ENCODE results near the gene E2F4.
A peak's percentile ranks its signal among the peaks of the same experiment; 100 is the strongest.

The E2F4 gene

GRCh38 chr16:67201411-67202345 lies 9.7 kb downstream of the E2F4 start:
- Mint-ChIP-seq H3K4me3 (no peak overlapping the region), H3K27me3 (no peaks in the 10 kb centered on the region), H3K4me1 (ENCODE audit: low read depth) (peaks cover 5% of the 10 kb centered on the region), H3K9me3 (no peaks in the 10 kb centered on the region), H3K36me3 (ENCODE audit: low read depth) (peaks cover 78% of the 10 kb centered on the region), H3K27ac (no peak overlapping the region)
- no peak for DNase-seq

GRCh38 chr16:67202426-67202825 lies 10.5 kb downstream of the E2F4 start:
- Mint-ChIP-seq H3K27ac (no peak overlapping the region), H3K27me3 (no peaks in the 10 kb centered on the region), H3K4me1 (ENCODE audit: low read depth) (no peaks in the 10 kb centered on the region), H3K4me3 (no peak overlapping the region), H3K9me3 (no peaks in the 10 kb centered on the region), H3K36me3 (ENCODE audit: low read depth) (peaks cover 73% of the 10 kb centered on the region)
- no peak for DNase-seq

GRCh38 chr16:67202956-67203493 lies 11.1 kb downstream of the E2F4 start:
- no peak overlapping the region for H3K27ac Mint-ChIP-seq
- no peaks in the 10 kb centered on the region for H3K9me3 Mint-ChIP-seq
- H3K4me3 Mint-ChIP-seq: no peak overlapping the region
- no peaks in the 10 kb centered on the region for H3K27me3 Mint-ChIP-seq
- H3K36me3 Mint-ChIP-seq (ENCODE audit: low read depth): peaks cover 67% of the 10 kb centered on the region
- DNase-seq: no peak
- no peaks in the 10 kb centered on the region for H3K4me1 Mint-ChIP-seq (ENCODE audit: low read depth)

- Mint-ChIP-seq H3K36me3 (ENCODE audit: low read depth) (peaks cover 61% of the 10 kb centered on the region), H3K4me1 (ENCODE audit: low read depth) (no peaks in the 10 kb centered on the region), H3K4me3 (no peak overlapping the region), H3K27ac (peak overlapping the region; percentile 14), H3K27me3 (no peaks in the 10 kb centered on the region), H3K9me3 (no peaks in the 10 kb centered on the region)
- DNase-seq: no peak
These were observed 12.1 kb downstream of the E2F4 start for GRCh38 chr16:67204076-67204475.

GRCh38 chr16:67206129-67206837 lies 14.3 kb downstream of the E2F4 start:
- DNase-seq: no peak
- Mint-ChIP-seq H3K27me3 (no peaks in the 10 kb centered on the region), H3K9me3 (no peaks in the 10 kb centered on the region), H3K4me3 (no peak overlapping the region), H3K36me3 (ENCODE audit: low read depth) (peaks cover 44% of the 10 kb centered on the region), H3K27ac (peak overlapping the region; percentile 77), H3K4me1 (ENCODE audit: low read depth) (no peaks in the 10 kb centered on the region)

GRCh38 chr16:67206838-67207248 lies 14.9 kb downstream of the E2F4 start:
- no peaks in the 10 kb centered on the region for H3K4me1 Mint-ChIP-seq (ENCODE audit: low read depth)
- peak overlapping the region; percentile 77 for H3K27ac Mint-ChIP-seq
- H3K36me3 Mint-ChIP-seq (ENCODE audit: low read depth): peaks cover 39% of the 10 kb centered on the region
- no peak for DNase-seq
- no peak overlapping the region for H3K4me3 Mint-ChIP-seq
- H3K27me3 Mint-ChIP-seq: no peaks in the 10 kb centered on the region
- H3K9me3 Mint-ChIP-seq: no peaks in the 10 kb centered on the region

GRCh38 chr16:67207249-67208091 lies 15.5 kb downstream of the E2F4 start:
- H3K4me1 Mint-ChIP-seq (ENCODE audit: low read depth): no peaks in the 10 kb centered on the region
- H3K4me3 Mint-ChIP-seq: no peak overlapping the region
- H3K27me3 Mint-ChIP-seq: no peaks in the 10 kb centered on the region
- DNase-seq: no peak
- no peaks in the 10 kb centered on the region for H3K9me3 Mint-ChIP-seq
- H3K36me3 Mint-ChIP-seq (ENCODE audit: low read depth): peaks cover 32% of the 10 kb centered on the region
- peak overlapping the region; percentile 77 for H3K27ac Mint-ChIP-seq

GRCh38 chr16:67208154-67208896 lies 16.4 kb downstream of the E2F4 start:
- no peaks in the 10 kb centered on the region for H3K27me3 Mint-ChIP-seq
- H3K4me3 Mint-ChIP-seq: no peak overlapping the region
- no peaks in the 10 kb centered on the region for H3K4me1 Mint-ChIP-seq (ENCODE audit: low read depth)
- DNase-seq: no peak
- peaks cover 27% of the 10 kb centered on the region for H3K36me3 Mint-ChIP-seq (ENCODE audit: low read depth)
- H3K9me3 Mint-ChIP-seq: no peaks in the 10 kb centered on the region
- peak overlapping the region; percentile 23 for H3K27ac Mint-ChIP-seq

GRCh38 chr16:67209565-67209964 lies 17.6 kb downstream of the E2F4 start:
- no peak for DNase-seq
- no peaks in the 10 kb centered on the region for H3K27me3 Mint-ChIP-seq
- peaks cover 15% of the 10 kb centered on the region for H3K36me3 Mint-ChIP-seq (ENCODE audit: low read depth)
- no peaks in the 10 kb centered on the region for H3K4me1 Mint-ChIP-seq (ENCODE audit: low read depth)
- no peak overlapping the region for H3K27ac Mint-ChIP-seq
- no peaks in the 10 kb centered on the region for H3K9me3 Mint-ChIP-seq
- no peak overlapping the region for H3K4me3 Mint-ChIP-seq

- Mint-ChIP-seq H3K4me1 (ENCODE audit: low read depth) (no peaks in the 10 kb centered on the region), H3K4me3 (no peak overlapping the region), H3K9me3 (no peaks in the 10 kb centered on the region), H3K27ac (peak overlapping the region; percentile 35), H3K36me3 (ENCODE audit: low read depth) (peaks cover 13% of the 10 kb centered on the region), H3K27me3 (no peaks in the 10 kb centered on the region)
- DNase-seq: no peak
These were observed 18.3 kb downstream of the E2F4 start for GRCh38 chr16:67210069-67210937.

GRCh38 chr16:67211674-67212073 lies 19.7 kb downstream of the E2F4 start:
- Mint-ChIP-seq H3K27me3 (no peaks in the 10 kb centered on the region), H3K27ac (no peak overlapping the region)
- DNase-seq: no peak

GRCh38 chr16:67212766-67213165 lies 20.8 kb downstream of the E2F4 start:
- no peaks in the 10 kb centered on the region for H3K9me3 Mint-ChIP-seq
- H3K4me1 Mint-ChIP-seq (ENCODE audit: low read depth): no peaks in the 10 kb centered on the region
- no peak overlapping the region for H3K27ac Mint-ChIP-seq
- peaks cover 2% of the 10 kb centered on the region for H3K36me3 Mint-ChIP-seq (ENCODE audit: low read depth)
- H3K4me3 Mint-ChIP-seq: no peak overlapping the region
- no peak for DNase-seq
- no peaks in the 10 kb centered on the region for H3K27me3 Mint-ChIP-seq

More at GRCh38 chr16:67211674-67212073, 19.7 kb downstream of the E2F4 start:
- no peaks in the 10 kb centered on the region for H3K4me1 Mint-ChIP-seq (ENCODE audit: low read depth)
- H3K4me3 Mint-ChIP-seq: no peak overlapping the region
- peaks cover 3% of the 10 kb centered on the region for H3K36me3 Mint-ChIP-seq (ENCODE audit: low read depth)
- H3K9me3 Mint-ChIP-seq: no peaks in the 10 kb centered on the region
